H1 (cell line): ENCODE data around the gene TAGLN2. TPM values are rescaled to one million over a fixed set of nuclear protein-coding genes. Genes with fewer than 3 reads are reported as not detected.
A peak's percentile ranks its signal among the peaks of the same experiment; 100 is the strongest.

Experiments used
- CTCF ChIA-PET: fragments of 300-600 bp; sonication (Branson Sonifier 250); formaldehyde crosslinking; loops from one replicate; lab custom pipeline; 2021; ENCODE audit not compliant: partially characterized antibody; lab: Charles Lee
- POLR2A ChIA-PET: fragments of 300-600 bp; sonication (Branson Sonifier 250); formaldehyde crosslinking; loops from one replicate; lab custom pipeline; 2021; ENCODE audit warnings: inconsistent platforms; ENCODE audit not compliant: partially characterized antibody; lab: Charles Lee
- DNase-seq, 2 experiments: peaks; one replicate each; pipeline versions ENCODE4 v3.0.0 to v3.0.0-alpha.2; 2010 to 2022; ENCODE audit warnings: low spot score in 2 of 2, low read depth in 1 of 2, mixed read lengths in 1 of 2
- FAIRE-seq: peaks from 2 replicates; lab custom pipeline; 2011; peaks lifted over from hg19 to GRCh38; lab: Jason Lieb, UNC
- H2AFZ ChIP-seq: 2 replicates; pipeline ENCODE4 v1.8.1; 2012; ENCODE audit warnings: low read length, inconsistent platforms
- H2AK5ac ChIP-seq: 2 replicates; pipeline ENCODE4 v1.6.1; 2013; ENCODE audit warnings: low read depth, low read length
- H2BK120ac ChIP-seq: replicated peaks from 2 replicates; pipeline ENCODE3; 2013; ENCODE audit warnings: low read depth, low read length, inconsistent platforms
- H2BK12ac ChIP-seq: 2 replicates; pipeline ENCODE4 v1.6.1; 2013; ENCODE audit warnings: low read depth, low read length
- H2BK15ac ChIP-seq: 2 replicates; pipeline ENCODE4 v1.6.1; 2013; ENCODE audit warnings: low read length
- H2BK20ac ChIP-seq: 2 replicates; pipeline ENCODE4 v1.6.1; 2013; ENCODE audit warnings: low read length
- H2BK5ac ChIP-seq: 2 replicates; pipeline ENCODE4 v1.6.1; 2013; ENCODE audit warnings: low read depth, low read length
- H3K14ac ChIP-seq: 2 replicates; pipeline ENCODE4 v1.6.1; 2013; ENCODE audit warnings: inconsistent platforms; ENCODE audit not compliant: insufficient read length
- H3K18ac ChIP-seq: 2 replicates; pipeline ENCODE4 v1.6.1; 2013; ENCODE audit warnings: low read length; ENCODE audit errors: extremely low read depth
- H3K23ac ChIP-seq: 2 replicates; pipeline ENCODE4 v1.6.1; 2013; ENCODE audit warnings: inconsistent platforms; ENCODE audit not compliant: insufficient read length
- H3K23me2 ChIP-seq: 2 replicates; pipeline ENCODE4 v1.6.1; 2013; ENCODE audit warnings: low read depth, low read length
- H3K27ac ChIP-seq: 2 replicates; pipeline ENCODE4 v1.6.1; 2011; ENCODE audit warnings: low read depth, low read length, inconsistent platforms
- H3K27me3 ChIP-seq, 4 experiments: replicated peaks in 1 of 4; 1 replicate in 1 of 4; 2 replicates in 3 of 4; pipeline versions ENCODE4 v1.6.1 to v1.8.1; 2011 to 2013; ENCODE audit warnings: low read length in 3 of 4, mild to moderate bottlenecking in 3 of 4, inconsistent platforms in 2 of 4, mixed read lengths in 2 of 4, moderate library complexity in 1 of 4; ENCODE audit not compliant: control insufficient read depth in 3 of 4, insufficient read depth in 3 of 4; ENCODE audit errors: extremely low read depth in 1 of 4
- H3K36me3 ChIP-seq, 4 experiments: 2 replicates each; pipeline versions ENCODE4 v1.6.1 to v1.8.1; 2011 to 2013; ENCODE audit warnings: mild to moderate bottlenecking in 4 of 4, low read length in 3 of 4, moderate library complexity in 2 of 4, control low read depth in 1 of 4, inconsistent platforms in 1 of 4; ENCODE audit not compliant: insufficient read depth in 4 of 4, control insufficient read depth in 2 of 4
- H3K4ac ChIP-seq: replicated peaks from 2 replicates; pipeline ENCODE3; 2013; ENCODE audit warnings: low read length, low read depth, mixed read lengths, inconsistent platforms; ENCODE audit not compliant: insufficient read length
- H3K4me1 ChIP-seq, 4 experiments: replicated peaks in 1 of 4; 1 replicate in 1 of 4; 2 replicates in 3 of 4; pipeline versions ENCODE4 v1.6.1 to v1.8.1; 2011 to 2013; ENCODE audit warnings: low read length in 3 of 4, inconsistent platforms in 2 of 4, mixed read lengths in 1 of 4; ENCODE audit not compliant: insufficient read depth in 4 of 4, control insufficient read depth in 3 of 4
- H3K4me2 ChIP-seq, 2 experiments: 2 replicates each; pipeline versions ENCODE4 v1.6.1 to v1.8.1; 2011 to 2013; ENCODE audit warnings: low read depth in 2 of 2, low read length in 2 of 2, control low read depth in 1 of 2, inconsistent platforms in 1 of 2, mild to moderate bottlenecking in 1 of 2; ENCODE audit not compliant: insufficient read depth in 1 of 2
- H3K4me3 ChIP-seq, 4 experiments: fragments of 200-600, 300-600 bp in 1 of 4; sonication (generic), shearing (Covaris generic), sonication (Bioruptor Twin) in 1 of 4; 2 replicates each; pipeline versions ENCODE4 v1.5.1 to v1.8.1; 2011 to 2016; ENCODE audit warnings: low read length in 4 of 4, low read depth in 3 of 4, control low read depth in 2 of 4, inconsistent platforms in 2 of 4, mild to moderate bottlenecking in 2 of 4, mixed read lengths in 1 of 4, moderate library complexity in 1 of 4; ENCODE audit not compliant: insufficient read depth in 2 of 4; ENCODE audit errors: extremely low read depth in 1 of 4
- H3K56ac ChIP-seq: replicated peaks from 2 replicates; pipeline ENCODE3; 2013; ENCODE audit warnings: low read depth, mild to moderate bottlenecking, mixed read lengths, low read length, inconsistent platforms; ENCODE audit not compliant: insufficient read length
- H3K79me1 ChIP-seq: 2 replicates; pipeline ENCODE4 v1.6.1; 2013; ENCODE audit warnings: low read depth, low read length, control low read depth
- H3K79me2 ChIP-seq, 2 experiments: 2 replicates each; pipeline versions ENCODE4 v1.6.1 to v1.8.1; 2012 to 2013; ENCODE audit warnings: low read length in 2 of 2, mild to moderate bottlenecking in 2 of 2, inconsistent platforms in 1 of 2; ENCODE audit not compliant: insufficient read depth in 2 of 2, control insufficient read depth in 1 of 2
- H3K9ac ChIP-seq, 4 experiments: replicated peaks in 1 of 4; 1 replicate in 1 of 4; 2 replicates in 3 of 4; pipeline versions ENCODE4 v1.6.1 to v1.8.1; 2011 to 2013; ENCODE audit warnings: low read depth in 3 of 4, low read length in 3 of 4, control low read depth in 2 of 4, mild to moderate bottlenecking in 2 of 4, moderate library complexity in 2 of 4, inconsistent platforms in 1 of 4; ENCODE audit errors: extremely low read depth in 1 of 4
- H3K9me3 ChIP-seq, 2 experiments: 2 replicates each; pipeline versions ENCODE4 v1.6.1 to v1.8.1; 2012 to 2013; ENCODE audit warnings: mild to moderate bottlenecking in 2 of 2, moderate library complexity in 2 of 2, control low read depth in 1 of 2, inconsistent platforms in 1 of 2, low read depth in 1 of 2, low read length in 1 of 2, mixed read lengths in 1 of 2; ENCODE audit not compliant: insufficient read depth in 2 of 2
- H4K20me1 ChIP-seq, 2 experiments: replicated peaks in 1 of 2; 2 replicates each; pipeline versions ENCODE3 to v1.8.1; 2011 to 2013; ENCODE audit warnings: inconsistent platforms in 2 of 2, low read length in 2 of 2, mild to moderate bottlenecking in 1 of 2; ENCODE audit not compliant: insufficient read depth in 2 of 2, control insufficient read depth in 1 of 2
- H4K5ac ChIP-seq: 2 replicates; pipeline ENCODE4 v1.6.1; 2013; ENCODE audit warnings: low read length, low read depth, mixed read lengths, inconsistent platforms; ENCODE audit not compliant: insufficient read length
- H4K8ac ChIP-seq: 2 replicates; pipeline ENCODE4 v1.8.0; 2013; ENCODE audit warnings: mild to moderate bottlenecking, moderate library complexity, low read length, inconsistent platforms; ENCODE audit not compliant: insufficient read depth; ENCODE audit errors: extremely low read depth
- H4K91ac ChIP-seq: replicated peaks from 2 replicates; pipeline ENCODE3; 2013; ENCODE audit warnings: low read length, mixed read lengths, inconsistent platforms; ENCODE audit not compliant: insufficient read length
- SIN3A ChIP-seq, 2 experiments: IDR thresholded peaks in 1 of 2; conservative IDR thresholded peaks in 1 of 2; 2 replicates each; pipeline ENCODE4 v1.6.1; 2011 to 2012; ENCODE audit warnings: low read length in 2 of 2, improper control_type of control experiment in 1 of 2, low read depth in 1 of 2, mild to moderate bottlenecking in 1 of 2
- WGBS, 2 experiments: shearing (Covaris generic) in 1 of 2; methylation state at CpG; one replicate each; pipeline versions ENCODE4 v1.1.6 to v1.1.7; 2013 to 2015; ENCODE audit warnings: low lambda C conversion rate in 2 of 2, mixed read lengths in 2 of 2, inconsistent platforms in 1 of 2, low coverage in 1 of 2, missing lambda C conversion rate in 1 of 2; ENCODE audit not compliant: insufficient replicate concordance in 2 of 2, insufficient coverage in 1 of 2, insufficient read length in 1 of 2; ENCODE audit errors: extremely low coverage in 1 of 2, missing lambda C conversion rate in 1 of 2; 5-methylcytosine and 5-hydroxymethylcytosine counted together
- polyA plus RNA-seq, 7 experiments: library from polyadenylated mRNA; depleted of rRNA in 3 of 7; stranded (reverse) in 5 of 7; unstranded in 2 of 7; fragments of >200 nt in 5 of 7; fragments of 200-250 nt in 2 of 7; gene quantifications; 1 replicate in 5 of 7; 2 replicates in 1 of 7; 4 replicates in 1 of 7; pipeline versions ENCODE4 v1.2.1 to v1.2.3, GENCODE V29; 2011 to 2013; ENCODE audit warnings: missing spikeins in 2 of 7, mixed read lengths in 2 of 7
- total RNA-seq: library from RNA; stranded (reverse); fragmentation: NEBNext Ultra II Directional; extraction: Animal tissue kit (Norgen Biotek cat#: 25700); gene quantifications from 2 replicates; pipeline ENCODE4 v1.2.1, GENCODE V29; 2021

The TAGLN2 gene
- total and polyA plus RNA-seq, 2 of the 8 experiments (the other 6 are each of a cell fraction or from before 2014, with no cell fraction given), result 93.0 to 114 TPM

GRCh38 chr1:159959451-159959850 is 34.1 kb upstream of the TAGLN2 start:
- DNase-seq, result no peak
- Histone ChIP-seq H2BK15ac (0 out of 2 replicates have a peak overlapping the region, but pooled peaks have one; percentile 31), H3K79me2 (no peaks in the 10 kb centered on the region), H4K91ac (no peak overlapping the region), H3K18ac (no peak overlapping the region), H3K9ac (no peak overlapping the region), H3K23me2 (no peaks in the 10 kb centered on the region), H3K4me1 (no peaks in the 10 kb centered on the region; a peak in 1 of 7 replicates), H3K79me1 (no peaks in the 10 kb centered on the region), H2BK12ac (no peak overlapping the region), H3K9me3 (no peaks in the 10 kb centered on the region), H2BK5ac (no peak overlapping the region), H3K36me3 (no peaks in the 10 kb centered on the region), H3K4me3 (no peak overlapping the region), H4K5ac (no peak overlapping the region), H3K4ac (no peak overlapping the region), H2BK120ac (no peak overlapping the region), H3K4me2 (no peak overlapping the region), H3K27me3 (no peaks in the 10 kb centered on the region), H2BK20ac (no peak overlapping the region), H3K23ac (no peak overlapping the region), H2AFZ (no peak overlapping the region), H3K27ac (no peak overlapping the region), H3K14ac (no peak overlapping the region), H4K20me1 (no peaks in the 10 kb centered on the region), H3K56ac (no peak overlapping the region), H2AK5ac (no peak overlapping the region), H4K8ac (no peak overlapping the region)
- ChIA-PET POLR2A (interaction anchor here (1.1 to 1.3 kb wide), 2 partner anchors 10 to 14 kb away, joined by 3 to 5 read pairs; partner anchors contain the start of gene IGSF9), CTCF (interaction anchor here (0.6 to 35.5 kb wide), 6 partner anchors 13 to 1115 kb away, joined by 3 to 696 read pairs (median 6); no protein-coding TSS in a partner anchor)
- 83% methylated on average over 4 of the region's 4 CpGs; no CpG with 5 or more reads in 1 of the 2 experiments for WGBS, 2 experiments
- no peak for FAIRE-seq
- no peak for TF ChIP-seq SIN3A (conservative IDR thresholded peaks at IDR 0.05 in 1 of 2, IDR thresholded peaks at IDR 0.05 in 1 of 2; ENCODE audit: low read depth in 1 of 2, low read length in 2 of 2)
